IPS-NIHi11 (cell line): ENCODE measurements around the gene TMEM232.
"Not testable (repeated sequence)": the region's sequence is repeated elsewhere in the genome, so short reads cannot be mapped to it uniquely, and the experiment has no call there.

Experiments
- DNase-seq: peaks from one replicate; pipeline ENCODE4 v3.0.0; 2012; ENCODE audit warnings: mixed read lengths, low spot score

Gene TMEM232

GRCh38 chr5:110707260-110707844 lies 19.1 kb downstream of the TMEM232 start:
- DNase-seq: no peak

DNA sequence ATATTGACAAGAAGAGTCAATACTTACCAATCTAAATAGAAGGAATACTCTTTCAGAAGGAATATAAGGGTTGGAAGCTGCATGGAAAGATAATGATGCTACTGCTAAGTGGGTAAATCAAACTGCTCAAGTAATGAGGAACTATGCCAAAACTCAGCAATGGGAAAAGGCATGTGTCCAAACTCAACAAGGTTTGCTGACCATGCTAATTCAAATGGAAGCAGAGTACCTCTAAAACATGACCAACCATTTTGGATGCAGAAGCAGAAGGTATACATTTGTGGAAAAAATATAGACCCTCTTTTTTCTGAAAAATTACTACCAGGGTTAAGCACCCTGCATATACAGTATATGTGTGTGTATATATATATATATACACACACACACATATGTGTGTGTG lies 21.1 kb downstream of the TMEM232 start:
- no peak for DNase-seq

- no peak for DNase-seq
Observed at GRCh38 chr5:110703481-110703880, 23.0 kb downstream of the TMEM232 start.

DNA sequence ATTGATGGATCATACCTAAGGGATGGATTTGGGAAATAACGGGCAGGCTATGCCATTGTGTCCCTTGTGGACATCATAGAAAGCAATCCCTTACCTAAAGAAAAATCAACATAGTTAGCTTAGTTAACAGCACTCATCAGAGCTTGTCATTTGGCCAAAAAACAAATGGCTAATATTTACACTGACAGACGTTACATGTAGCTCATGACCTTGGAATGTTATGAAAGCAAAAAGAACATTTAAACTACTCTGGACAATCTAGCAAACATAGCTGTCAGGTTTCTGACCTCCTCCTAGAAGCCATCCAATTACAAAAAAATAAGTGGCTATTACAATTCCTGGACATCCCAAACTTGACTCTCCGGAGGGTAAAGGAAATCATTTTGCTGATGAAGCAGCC lies 23.8 kb downstream of the TMEM232 start:
- no peak for DNase-seq

- DNase-seq: no peak
Observed at GRCh38 chr5:110702300-110702699, 24.2 kb downstream of the TMEM232 start.

DNA sequence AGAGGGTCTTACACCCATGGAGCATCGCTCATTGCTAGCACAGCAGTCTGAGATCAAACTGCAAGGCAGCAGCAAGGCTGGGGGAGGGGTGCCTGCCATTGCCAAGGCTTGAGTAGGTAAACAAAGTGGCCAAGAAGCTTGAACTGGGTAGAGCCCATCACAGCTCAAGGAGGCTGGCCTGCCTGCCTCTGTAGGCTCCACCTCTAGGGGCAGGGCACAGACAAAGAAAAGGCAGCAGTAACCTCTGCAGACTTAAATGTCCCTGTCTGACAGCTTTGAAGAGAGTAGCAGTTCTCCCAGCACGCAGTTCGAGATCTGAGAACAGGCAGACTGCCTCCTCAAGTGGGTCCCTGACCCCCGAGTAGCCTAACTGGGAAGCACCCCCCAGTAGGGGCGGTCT lies 33.8 kb downstream of the TMEM232 start:
- DNase-seq: not testable (repeated sequence)

DNA sequence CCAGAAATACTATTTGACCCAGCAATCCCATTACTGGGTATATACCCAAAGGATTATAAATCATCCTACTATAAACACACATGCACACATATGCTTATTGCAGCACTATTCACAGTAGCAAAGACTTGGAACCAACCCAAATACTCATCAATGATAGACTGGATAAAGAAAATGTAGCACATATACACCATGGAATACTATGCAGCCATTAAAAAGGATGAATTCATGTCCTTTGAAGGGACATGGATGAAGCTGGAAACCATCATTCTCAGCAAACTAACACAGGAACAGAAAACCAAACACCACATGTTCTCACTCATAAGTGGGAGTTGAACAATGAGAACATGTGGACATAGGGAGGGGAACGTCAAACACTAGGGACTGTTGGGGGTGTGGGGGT lies 35.9 kb downstream of the TMEM232 start:
- not testable (repeated sequence) for DNase-seq

DNA sequence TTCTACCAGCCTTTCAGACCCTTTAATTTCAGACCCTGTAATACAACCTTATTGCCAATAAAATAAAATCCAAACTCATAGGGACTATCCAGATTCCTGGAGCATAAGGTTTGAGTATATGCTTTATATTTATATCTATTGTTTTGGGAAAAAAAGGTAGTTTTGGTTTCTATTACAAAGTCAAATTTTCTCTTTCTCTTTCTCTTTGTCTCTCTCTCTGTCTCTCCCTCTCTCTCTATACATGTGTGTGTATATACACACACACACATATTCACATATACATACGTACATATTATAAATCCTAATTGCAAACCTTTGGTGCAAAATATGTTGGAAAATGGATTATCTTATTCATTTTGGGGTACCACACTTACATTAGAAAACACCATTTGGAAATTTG lies 39.0 kb downstream of the TMEM232 start:
- DNase-seq: no peak

- no peak for DNase-seq
Observed at GRCh38 chr5:110686270-110686669, 40.2 kb downstream of the TMEM232 start.

GRCh38 chr5:110681953-110682352 lies 44.5 kb downstream of the TMEM232 start:
- no peak for DNase-seq

DNA sequence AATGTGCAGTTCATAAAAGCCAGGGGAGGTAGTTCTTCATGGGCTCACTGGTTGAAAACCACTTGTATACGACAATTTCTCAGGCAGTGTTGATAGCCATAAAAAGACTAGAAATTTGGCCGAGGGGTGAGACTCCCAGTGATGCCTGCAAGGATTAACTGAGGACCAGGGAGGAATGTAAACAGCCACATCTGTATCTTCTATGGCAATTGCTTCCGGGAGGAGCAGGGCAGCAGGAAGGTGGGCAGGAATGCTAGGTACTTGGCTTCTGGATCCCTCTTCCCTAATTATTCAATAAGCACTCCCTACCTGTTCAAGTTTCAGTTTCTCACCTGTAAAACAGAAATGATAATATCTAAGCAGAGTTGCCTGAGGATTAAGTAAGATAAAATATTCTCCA lies 45.4 kb downstream of the TMEM232 start:
- DNase-seq: no peak

GRCh38 chr5:110676554-110676953 lies 49.9 kb downstream of the TMEM232 start:
- DNase-seq: not testable (repeated sequence)

- no peak for DNase-seq
Observed at GRCh38 chr5:110665184-110665726, 61.2 kb downstream of the TMEM232 start.

- DNase-seq: no peak
Observed at GRCh38 chr5:110663525-110663924, 62.9 kb downstream of the TMEM232 start.

DNA sequence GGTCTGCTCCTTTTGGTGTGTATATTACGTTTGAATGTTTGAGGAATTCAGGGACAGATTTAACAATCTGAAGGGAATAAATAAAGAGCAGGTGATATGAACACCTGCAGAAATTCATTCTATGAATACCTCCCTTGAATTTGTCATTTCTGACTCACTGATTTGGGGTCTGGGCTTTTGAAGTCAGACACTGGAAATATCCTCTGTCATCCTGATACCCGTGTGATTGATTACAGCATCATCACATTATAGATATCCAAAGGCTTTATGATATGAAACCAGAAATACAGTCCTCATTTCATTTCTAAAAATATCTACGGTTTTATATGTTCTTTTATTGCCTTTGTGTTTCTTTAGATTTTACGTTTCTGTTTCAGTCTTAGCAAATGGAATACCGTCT lies 68.5 kb downstream of the TMEM232 start:
- DNase-seq: no peak

DNA sequence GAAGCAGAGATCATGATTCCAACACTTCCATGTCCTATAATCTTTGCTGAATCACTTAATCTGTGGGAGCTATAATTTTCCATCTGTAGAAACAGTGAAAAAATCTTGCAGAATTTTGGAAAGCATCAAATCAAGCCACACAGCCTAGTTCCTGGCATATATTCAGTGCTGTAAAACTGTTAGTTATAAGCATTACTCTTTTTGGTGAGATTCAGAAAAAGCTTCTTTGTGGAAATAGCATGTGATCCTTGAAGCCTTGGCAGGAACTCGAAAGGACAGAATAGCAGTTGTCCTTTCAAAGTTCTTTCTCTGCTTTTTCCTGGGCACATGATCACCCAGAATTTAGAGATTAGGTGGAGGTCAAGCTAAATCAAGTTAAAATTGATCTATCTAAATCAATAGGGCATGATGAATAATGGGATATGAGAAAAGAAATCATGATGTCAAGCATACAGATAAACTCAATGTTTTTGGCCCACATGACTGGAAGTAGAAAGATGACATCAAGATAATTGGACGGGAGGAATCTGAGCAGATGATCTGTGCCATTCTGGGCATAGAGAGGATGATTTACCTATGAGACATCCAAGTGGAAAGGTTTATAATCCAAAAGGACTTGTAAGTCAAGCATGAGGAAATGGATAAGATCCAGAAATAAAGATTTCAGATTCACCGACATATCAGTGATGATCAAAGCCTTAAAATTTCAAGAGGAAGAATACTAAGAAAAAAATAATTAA lies 73.1 kb downstream of the TMEM232 start:
- DNase-seq: no peak

GRCh38 chr5:110651507-110651906 lies 75.0 kb downstream of the TMEM232 start:
- no peak for DNase-seq

- DNase-seq: no peak
Observed at GRCh38 chr5:110644357-110644756, 82.1 kb downstream of the TMEM232 start.

GRCh38 chr5:110638970-110639902 lies 87.2 kb downstream of the TMEM232 start:
- DNase-seq: no peak

- no peak for DNase-seq
Observed at GRCh38 chr5:110634475-110634874, 92.0 kb downstream of the TMEM232 start.

- DNase-seq: no peak
Observed at GRCh38 chr5:110631236-110631635, 95.2 kb downstream of the TMEM232 start.

- DNase-seq: no peak
Observed at GRCh38 chr5:110630350-110630749, 96.1 kb downstream of the TMEM232 start.
